Suppressor macrophage (primary cell): ENCODE measurements around the gene C2CD2L.
"Not testable (repeated sequence)": the region's sequence is repeated elsewhere in the genome, so short reads cannot be mapped to it uniquely, and the experiment has no call there.

Source experiments
- DNase-seq, 4 experiments: peaks; one replicate each; pipeline ENCODE4 v3.0.0-alpha.2; 2020 to 2022

Gene C2CD2L

GRCh38 chr11:119093942-119094815 lies 13.0 kb upstream of the C2CD2L start:
- peak; percentile 28 to 64 (median 54) for DNase-seq

GRCh38 chr11:119094816-119095065 lies 12.4 kb upstream of the C2CD2L start:
- peak; percentile 85 to 94 (median 92) for DNase-seq

GRCh38 chr11:119095066-119095880 lies 11.9 kb upstream of the C2CD2L start:
- peak; percentile 99 to 100 (median 100) for DNase-seq

GRCh38 chr11:119099711-119100110 lies 7.4 kb upstream of the C2CD2L start:
- no peak for DNase-seq

- peak in 3 of 4 experiments; percentile 44 to 62 (median 53) for DNase-seq
These were observed 6.7 kb upstream of the C2CD2L start for GRCh38 chr11:119100246-119100970.

- no peak for DNase-seq
These were observed 6.0 kb upstream of the C2CD2L start for GRCh38 chr11:119100994-119101758.

- DNase-seq: peak; percentile 89 to 96 (median 94)
These were observed 5.3 kb upstream of the C2CD2L start, which contains the start of gene DPAGT1 for GRCh38 chr11:119101759-119102423. DPAGT1 (minus strand) TSS chr11:119101853; CDS start chr11:119101655, 198 bp downstream.

- not testable (repeated sequence) for DNase-seq
These were observed 3.9 kb upstream of the C2CD2L start for GRCh38 chr11:119103161-119103664.

GRCh38 chr11:119103793-119104192 lies 3.4 kb upstream of the C2CD2L start:
- DNase-seq: peak in 2 of 4 experiments; percentile 22 to 46

- DNase-seq: peak in 2 of 4 experiments; percentile 19 to 32
These were observed 498 bp downstream of the C2CD2L start for GRCh38 chr11:119107538-119108145.

GRCh38 chr11:119108146-119108856 lies 1.2 kb downstream of the C2CD2L start:
- DNase-seq: peak; percentile 60 to 81 (median 80)

- DNase-seq: no peak
These were observed 1.7 kb downstream of the C2CD2L start for GRCh38 chr11:119108857-119109221.

GRCh38 chr11:119109843-119110242 lies 2.7 kb downstream of the C2CD2L start:
- no peak for DNase-seq

- no peak for DNase-seq
These were observed 3.3 kb downstream of the C2CD2L start for GRCh38 chr11:119110439-119110838.

GRCh38 chr11:119111361-119111925 lies 4.3 kb downstream of the C2CD2L start:
- no peak for DNase-seq

GRCh38 chr11:119112314-119113020 lies 5.3 kb downstream of the C2CD2L start:
- no peak for DNase-seq

- no peak for DNase-seq
These were observed 6.6 kb downstream of the C2CD2L start for GRCh38 chr11:119113716-119114115.

GRCh38 chr11:119114351-119114750 lies 7.2 kb downstream of the C2CD2L start:
- no peak for DNase-seq
